Vagina (tissue), 2 donors: Measurements from ENCODE around the gene GALNTL6. TPM values are rescaled to one million over a fixed set of nuclear protein-coding genes. Genes with fewer than 3 reads are reported as not detected.

Source experiments
- DNase-seq, 2 donors: peaks; one replicate each; pipeline ENCODE4 v3.0.0-alpha.2; 2017; ENCODE audit errors: extremely low spot score in 2 of 2
- H3K27ac ChIP-seq: fragments of 200-600 bp; sonication (generic); one replicate; pipeline ENCODE4 v1.5.1; 2019
- H3K27me3 ChIP-seq: fragments of 200-600 bp; sonication (generic); one replicate; pipeline ENCODE4 v1.5.1; 2019
- H3K36me3 ChIP-seq, 2 donors: fragments of 200-600 bp; sonication (generic); one replicate each; pipeline ENCODE4 v1.5.1; 2017 to 2019
- H3K4me1 ChIP-seq: fragments of 200-600 bp; sonication (generic); one replicate; pipeline ENCODE4 v1.5.1; 2019
- H3K4me3 ChIP-seq, 2 donors: fragments of 200-600 bp; sonication (generic); 1 replicate in 1 of 2; 2 replicates in 1 of 2; pipeline ENCODE4 v1.5.1; 2016 to 2019
- H3K9me3 ChIP-seq: fragments of 200-600 bp; sonication (generic); one replicate; pipeline ENCODE4 v1.5.1; 2019
- POLR2A ChIP-seq, 2 donors: fragments of 450-650 bp; IDR thresholded peaks; one replicate each; pipeline ENCODE4 v1.6.1; 2017; ENCODE audit warnings: antibody characterized with exemption in 2 of 2, mild to moderate bottlenecking in 2 of 2, moderate library complexity in 2 of 2
- POLR2AphosphoS5 ChIP-seq, 2 donors: sonication (generic); formaldehyde crosslinking; IDR thresholded peaks; one replicate each; pipeline ENCODE4 v1.9.0; 2017; ENCODE audit warnings: antibody characterized with exemption in 2 of 2, mild to moderate bottlenecking in 2 of 2, low read depth in 1 of 2; ENCODE audit not compliant: insufficient read depth in 1 of 2
- intact Hi-C: fragments of 100-400 bp; cut with DNase I; formaldehyde crosslinking; loops from one replicate; pipeline ENCODE4 v1.15.1; 2023
- total RNA-seq: library from RNA; depleted of rRNA; stranded (reverse); fragments of >200 nt; gene quantifications from one replicate; pipeline ENCODE4 v1.2.3, GENCODE V29; 2016
- TF ChIP-seq, protein P1 (sequence below), 3 experiments: fragments of 450-650 bp in 2 of 3; fragments of 200-600 bp in 1 of 3; sonication (generic) in 1 of 3; IDR thresholded peaks; one replicate each; pipeline ENCODE4 v1.5.1; 2017 to 2019; ENCODE audit warnings: antibody characterized with exemption in 3 of 3, mild to moderate bottlenecking in 2 of 3, moderate library complexity in 2 of 3

GALNTL6 gene
- total RNA-seq, 1 donor from 2014 or later = 0.74 TPM

GRCh38 chr4:172698256-172698655 is 885.1 kb downstream of the GALNTL6 start:
- no peak overlapping the region for H3K27ac ChIP-seq
- H3K9me3 ChIP-seq = no peaks in the 10 kb centered on the region
- H3K4me3 ChIP-seq = no peak overlapping the region
- TF ChIP-seq POLR2A (IDR thresholded peaks at IDR 0.05) = no peak
- TF ChIP-seq, protein P1, sequence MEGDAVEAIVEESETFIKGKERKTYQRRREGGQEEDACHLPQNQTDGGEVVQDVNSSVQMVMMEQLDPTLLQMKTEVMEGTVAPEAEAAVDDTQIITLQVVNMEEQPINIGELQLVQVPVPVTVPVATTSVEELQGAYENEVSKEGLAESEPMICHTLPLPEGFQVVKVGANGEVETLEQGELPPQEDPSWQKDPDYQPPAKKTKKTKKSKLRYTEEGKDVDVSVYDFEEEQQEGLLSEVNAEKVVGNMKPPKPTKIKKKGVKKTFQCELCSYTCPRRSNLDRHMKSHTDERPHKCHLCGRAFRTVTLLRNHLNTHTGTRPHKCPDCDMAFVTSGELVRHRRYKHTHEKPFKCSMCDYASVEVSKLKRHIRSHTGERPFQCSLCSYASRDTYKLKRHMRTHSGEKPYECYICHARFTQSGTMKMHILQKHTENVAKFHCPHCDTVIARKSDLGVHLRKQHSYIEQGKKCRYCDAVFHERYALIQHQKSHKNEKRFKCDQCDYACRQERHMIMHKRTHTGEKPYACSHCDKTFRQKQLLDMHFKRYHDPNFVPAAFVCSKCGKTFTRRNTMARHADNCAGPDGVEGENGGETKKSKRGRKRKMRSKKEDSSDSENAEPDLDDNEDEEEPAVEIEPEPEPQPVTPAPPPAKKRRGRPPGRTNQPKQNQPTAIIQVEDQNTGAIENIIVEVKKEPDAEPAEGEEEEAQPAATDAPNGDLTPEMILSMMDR (IDR thresholded peaks at IDR 0.05) = no peak
- TF ChIP-seq POLR2AphosphoS5 (IDR thresholded peaks at IDR 0.05; ENCODE audit: insufficient read depth in 1 of 2, low read depth in 1 of 2) = no peak
- H3K27me3 ChIP-seq = no peaks in the 10 kb centered on the region
- DNase-seq = no peak
- no peaks in the 10 kb centered on the region for H3K36me3 ChIP-seq
- no peaks in the 10 kb centered on the region for H3K4me1 ChIP-seq
- intact Hi-C loops = no loop called here

GRCh38 chr4:172705565-172705964 is 892.4 kb downstream of the GALNTL6 start:
- H3K36me3 ChIP-seq = no peaks in the 10 kb centered on the region
- DNase-seq = no peak
- intact Hi-C loops = no loop called here
- H3K9me3 ChIP-seq = no peaks in the 10 kb centered on the region
- no peak overlapping the region for H3K4me3 ChIP-seq
- no peaks in the 10 kb centered on the region for H3K27me3 ChIP-seq
- TF ChIP-seq POLR2A (IDR thresholded peaks at IDR 0.05) = no peak
- TF ChIP-seq, protein P1 (IDR thresholded peaks at IDR 0.05) = no peak
- no peak for TF ChIP-seq POLR2AphosphoS5 (IDR thresholded peaks at IDR 0.05; ENCODE audit: insufficient read depth in 1 of 2, low read depth in 1 of 2)
- H3K4me1 ChIP-seq = no peaks in the 10 kb centered on the region
- no peak overlapping the region for H3K27ac ChIP-seq

DNA sequence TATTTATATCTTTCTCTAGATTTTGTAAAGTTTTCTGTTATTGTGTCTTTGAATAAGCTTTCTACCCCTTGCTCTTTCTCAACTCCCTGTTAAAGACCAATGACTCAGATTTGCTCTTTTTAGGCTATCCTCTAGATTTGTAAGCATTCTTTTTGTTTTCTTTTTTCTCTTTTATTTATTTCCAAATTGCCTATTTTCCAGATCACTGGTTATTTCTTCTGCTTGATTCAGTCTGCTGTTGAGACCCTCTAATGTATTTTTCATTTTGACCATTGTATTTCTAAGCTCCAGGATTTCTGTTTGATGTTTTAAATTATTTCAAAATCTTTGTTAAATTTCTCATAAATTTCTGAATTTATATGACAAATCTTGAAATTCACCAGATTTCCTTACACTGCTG is 892.8 kb downstream of the GALNTL6 start:
- no peaks in the 10 kb centered on the region for H3K4me1 ChIP-seq
- intact Hi-C loops = no loop called here
- TF ChIP-seq POLR2A (IDR thresholded peaks at IDR 0.05) (no peak), POLR2AphosphoS5 (IDR thresholded peaks at IDR 0.05; ENCODE audit: insufficient read depth in 1 of 2, low read depth in 1 of 2) (no peak)
- TF ChIP-seq, protein P1 (IDR thresholded peaks at IDR 0.05) = no peak
- no peak overlapping the region for H3K27ac ChIP-seq
- H3K9me3 ChIP-seq = no peaks in the 10 kb centered on the region
- no peak for DNase-seq
- no peaks in the 10 kb centered on the region for H3K27me3 ChIP-seq
- no peaks in the 10 kb centered on the region for H3K36me3 ChIP-seq
- H3K4me3 ChIP-seq = no peak overlapping the region

DNA sequence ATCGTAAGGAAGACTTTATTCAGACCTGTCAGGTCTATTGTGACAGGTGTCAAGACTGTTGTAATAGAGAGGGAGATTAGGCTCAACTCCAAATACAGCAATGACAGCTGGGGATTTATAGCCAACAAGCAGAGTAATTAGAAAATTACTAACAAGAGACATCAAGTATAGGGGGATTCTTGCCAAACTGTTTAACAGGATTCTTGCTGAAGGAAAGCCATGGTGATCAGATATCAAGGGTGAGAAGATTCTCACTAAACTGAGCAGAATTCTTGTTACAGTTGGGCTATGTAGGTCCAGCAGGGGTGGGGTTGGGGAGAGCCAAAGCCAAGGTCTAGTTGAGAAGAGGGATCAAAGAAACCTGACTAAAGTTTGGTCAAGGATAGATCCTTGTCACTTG is 894.4 kb downstream of the GALNTL6 start:
- H3K27ac ChIP-seq = no peak overlapping the region
- no peak overlapping the region for H3K4me3 ChIP-seq
- no peak for DNase-seq
- TF ChIP-seq, protein P1 (IDR thresholded peaks at IDR 0.05) = no peak
- no peak for TF ChIP-seq POLR2AphosphoS5 (IDR thresholded peaks at IDR 0.05; ENCODE audit: insufficient read depth in 1 of 2, low read depth in 1 of 2)
- no peak for TF ChIP-seq POLR2A (IDR thresholded peaks at IDR 0.05)
- intact Hi-C loops = no loop called here
- H3K27me3 ChIP-seq = no peaks in the 10 kb centered on the region
- no peaks in the 10 kb centered on the region for H3K9me3 ChIP-seq
- H3K36me3 ChIP-seq = no peaks in the 10 kb centered on the region
- H3K4me1 ChIP-seq = no peaks in the 10 kb centered on the region

DNA sequence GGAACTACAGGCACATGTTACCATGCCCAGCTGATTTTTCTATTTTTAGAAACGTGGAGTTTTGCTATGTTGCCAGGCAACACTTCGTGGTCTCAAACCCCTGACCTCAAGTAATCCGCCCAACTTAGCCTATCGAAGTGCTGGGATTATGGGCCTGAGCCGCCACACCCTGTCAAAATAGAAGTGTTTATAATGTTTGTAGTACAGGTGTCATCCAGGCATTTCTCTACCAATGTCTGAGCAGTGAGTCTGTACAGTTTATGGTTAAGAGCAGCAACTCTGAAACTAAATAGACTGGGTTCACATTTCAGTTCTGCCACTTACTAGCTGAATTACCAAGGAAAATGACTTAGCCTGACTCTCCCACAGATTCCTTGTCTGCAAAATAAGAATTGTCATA is 895.0 kb downstream of the GALNTL6 start:
- intact Hi-C loops = no loop called here
- DNase-seq = no peak
- Histone ChIP-seq H3K27ac (no peak overlapping the region), H3K4me3 (no peak overlapping the region), H3K36me3 (no peaks in the 10 kb centered on the region), H3K9me3 (no peaks in the 10 kb centered on the region), H3K27me3 (no peaks in the 10 kb centered on the region), H3K4me1 (no peaks in the 10 kb centered on the region)
- no peak for TF ChIP-seq POLR2AphosphoS5 (IDR thresholded peaks at IDR 0.05; ENCODE audit: insufficient read depth in 1 of 2, low read depth in 1 of 2)
- no peak for TF ChIP-seq POLR2A (IDR thresholded peaks at IDR 0.05)
- TF ChIP-seq, protein P1 (IDR thresholded peaks at IDR 0.05) = no peak
